ENCODE results near the gene INSR.

INSR gene

DNA sequence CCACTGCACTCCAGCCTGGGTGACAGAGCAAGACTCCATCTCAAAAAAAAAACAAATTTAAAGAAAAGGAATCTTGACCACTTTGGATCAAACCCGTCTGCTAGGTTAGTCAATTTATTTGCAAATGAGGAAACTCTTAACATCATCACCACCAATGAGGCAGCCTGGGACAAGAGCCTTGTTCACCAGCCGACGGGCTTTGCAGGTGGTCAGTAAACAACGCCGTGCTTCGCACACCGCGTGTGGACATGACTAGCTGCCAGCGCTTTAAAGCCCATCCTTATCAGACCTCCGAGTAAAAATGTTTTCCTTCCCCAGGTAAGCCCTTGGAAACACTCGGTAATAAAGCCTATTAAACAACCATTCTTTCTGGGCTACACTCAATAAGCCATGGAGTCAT lies 41.9 kb downstream of the INSR start:
- TF ChIP-seq, protein P1, sequence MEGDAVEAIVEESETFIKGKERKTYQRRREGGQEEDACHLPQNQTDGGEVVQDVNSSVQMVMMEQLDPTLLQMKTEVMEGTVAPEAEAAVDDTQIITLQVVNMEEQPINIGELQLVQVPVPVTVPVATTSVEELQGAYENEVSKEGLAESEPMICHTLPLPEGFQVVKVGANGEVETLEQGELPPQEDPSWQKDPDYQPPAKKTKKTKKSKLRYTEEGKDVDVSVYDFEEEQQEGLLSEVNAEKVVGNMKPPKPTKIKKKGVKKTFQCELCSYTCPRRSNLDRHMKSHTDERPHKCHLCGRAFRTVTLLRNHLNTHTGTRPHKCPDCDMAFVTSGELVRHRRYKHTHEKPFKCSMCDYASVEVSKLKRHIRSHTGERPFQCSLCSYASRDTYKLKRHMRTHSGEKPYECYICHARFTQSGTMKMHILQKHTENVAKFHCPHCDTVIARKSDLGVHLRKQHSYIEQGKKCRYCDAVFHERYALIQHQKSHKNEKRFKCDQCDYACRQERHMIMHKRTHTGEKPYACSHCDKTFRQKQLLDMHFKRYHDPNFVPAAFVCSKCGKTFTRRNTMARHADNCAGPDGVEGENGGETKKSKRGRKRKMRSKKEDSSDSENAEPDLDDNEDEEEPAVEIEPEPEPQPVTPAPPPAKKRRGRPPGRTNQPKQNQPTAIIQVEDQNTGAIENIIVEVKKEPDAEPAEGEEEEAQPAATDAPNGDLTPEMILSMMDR (IDR thresholded peaks at IDR 0.05; ENCODE audit: insufficient read depth, low read depth, low read length, missing control alignments) = no peak
- no peak for DNase-seq (ENCODE audit: low read depth)

DNA sequence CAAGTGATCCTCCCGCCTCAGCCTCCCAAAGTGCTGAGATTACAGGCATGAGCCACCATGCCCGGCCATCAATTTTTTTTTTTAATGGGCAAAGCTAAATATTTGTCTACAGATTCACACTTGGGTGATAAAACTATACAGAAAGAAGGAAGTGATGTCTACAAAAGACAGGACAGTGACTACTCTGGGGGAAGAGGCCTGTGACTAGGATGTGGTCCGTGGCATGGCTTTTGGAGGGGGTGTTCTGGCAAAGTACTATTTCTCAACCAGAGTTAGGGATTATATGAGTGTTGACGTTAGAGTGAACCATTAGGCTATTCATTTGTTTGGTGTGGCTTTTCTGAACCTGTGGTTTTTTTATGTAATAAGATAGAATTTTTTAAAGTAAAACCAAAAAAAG lies 42.7 kb downstream of the INSR start:
- TF ChIP-seq, protein P1 (IDR thresholded peaks at IDR 0.05; ENCODE audit: insufficient read depth, low read depth, low read length, missing control alignments) = no peak
- no peak for DNase-seq (ENCODE audit: low read depth)
- H3K4me3 ChIP-seq (ENCODE audit: low read length) = no peak overlapping the region

More for the DNA sequence above, 41.9 kb downstream of the INSR start:
- H3K4me3 ChIP-seq (ENCODE audit: low read length) = no peak overlapping the region

GRCh38 chr19:7250951-7251350 lies 43.3 kb downstream of the INSR start:
- no peak overlapping the region for H3K4me3 ChIP-seq (ENCODE audit: low read length)
- TF ChIP-seq, protein P1 (IDR thresholded peaks at IDR 0.05; ENCODE audit: insufficient read depth, low read depth, low read length, missing control alignments) = no peak
- no peak for DNase-seq (ENCODE audit: low read depth)

DNA sequence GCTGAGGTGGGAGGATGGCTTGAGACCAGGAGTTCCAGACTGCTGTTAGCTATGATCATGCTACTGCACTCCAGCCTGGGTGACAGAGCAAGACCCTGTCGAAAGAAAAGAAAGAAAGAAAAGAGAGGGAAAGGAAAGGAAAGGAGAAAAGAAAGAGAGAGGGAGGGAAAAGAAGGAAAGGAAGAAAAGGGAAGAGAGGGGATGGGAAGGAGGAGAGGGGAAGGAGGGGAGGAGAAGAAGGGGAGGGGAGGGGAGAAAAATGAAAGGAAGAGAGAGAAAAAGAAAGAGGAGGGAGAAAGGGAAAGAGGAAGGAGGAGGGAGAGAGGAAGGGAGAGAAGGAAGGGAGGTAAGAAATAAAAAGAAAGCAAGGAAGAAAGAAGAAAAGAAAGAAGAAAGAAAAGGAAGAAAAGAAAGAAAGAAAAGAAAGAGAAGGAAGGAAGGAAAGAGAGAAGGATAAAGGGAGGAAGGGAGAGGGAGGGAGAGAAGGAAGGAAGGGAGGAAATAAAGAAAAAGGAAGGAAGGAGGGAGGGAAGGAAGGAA lies 44.1 kb downstream of the INSR start:
- no peak overlapping the region for H3K4me3 ChIP-seq (ENCODE audit: low read length)
- no peak for DNase-seq (ENCODE audit: low read depth)
- TF ChIP-seq, protein P1 (IDR thresholded peaks at IDR 0.05; ENCODE audit: insufficient read depth, low read depth, low read length, missing control alignments) = no peak

- TF ChIP-seq, protein P1 (IDR thresholded peaks at IDR 0.05; ENCODE audit: insufficient read depth, low read depth, low read length, missing control alignments) = no peak
- no peak for DNase-seq (ENCODE audit: low read depth)
- no peak overlapping the region for H3K4me3 ChIP-seq (ENCODE audit: low read length)
Measured at GRCh38 chr19:7247155-7247554, 47.1 kb downstream of the INSR start.

DNA sequence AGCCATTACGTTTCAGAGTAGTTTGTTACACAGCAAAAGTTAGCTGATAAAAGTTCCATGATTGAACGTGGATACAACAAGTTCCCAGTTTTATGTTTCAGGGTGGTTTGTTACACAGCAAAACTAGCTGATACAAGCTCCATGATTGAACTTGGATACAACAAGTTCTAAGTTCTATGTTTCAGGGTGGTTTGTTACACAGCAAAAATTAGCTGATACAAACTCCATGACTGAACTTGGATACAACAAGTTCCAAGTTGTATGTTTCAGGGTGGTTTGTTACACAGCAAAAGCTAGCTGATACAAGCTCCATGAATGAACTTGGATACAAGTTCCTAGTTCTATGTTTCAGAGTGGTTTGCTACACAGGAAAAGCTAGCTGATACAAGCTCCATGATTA lies 47.6 kb downstream of the INSR start:
- TF ChIP-seq, protein P1 (IDR thresholded peaks at IDR 0.05; ENCODE audit: insufficient read depth, low read depth, low read length, missing control alignments) = no peak
- no peak for DNase-seq (ENCODE audit: low read depth)
- no peak overlapping the region for H3K4me3 ChIP-seq (ENCODE audit: low read length)

DNA sequence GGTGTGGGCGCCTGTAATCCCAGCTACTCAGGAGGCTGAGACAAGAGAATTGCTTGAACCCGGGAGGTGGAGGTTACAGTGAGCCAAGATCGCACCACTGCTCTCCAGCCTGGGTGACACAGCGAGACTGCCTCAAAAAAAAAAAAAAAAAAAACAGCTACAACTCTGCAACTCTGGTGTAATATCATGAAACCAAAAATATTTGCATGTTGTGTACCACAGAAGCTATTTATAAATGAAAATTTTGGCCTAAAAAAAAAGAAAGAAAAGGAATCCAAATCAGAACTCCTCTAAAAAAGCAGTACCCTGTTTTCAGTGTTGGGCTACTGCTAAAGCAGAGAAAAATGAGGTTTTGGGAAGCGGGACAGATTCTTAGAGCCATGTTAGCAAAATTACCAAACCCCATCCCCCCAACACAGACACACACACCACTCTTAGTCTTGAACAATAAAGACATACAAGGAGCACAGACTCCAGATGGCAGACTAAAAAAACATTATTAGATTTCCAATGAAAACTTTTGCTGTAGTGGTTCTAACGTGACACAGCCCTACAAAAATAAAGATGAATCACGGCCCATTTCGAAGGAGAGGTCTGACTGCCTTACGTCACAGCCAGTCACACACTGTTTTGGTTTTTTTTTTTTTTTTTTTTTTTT lies 51.5 kb downstream of the INSR start:
- no peak for DNase-seq (ENCODE audit: low read depth)
- H3K4me3 ChIP-seq (ENCODE audit: low read length) = no peak overlapping the region
- TF ChIP-seq, protein P1 (IDR thresholded peaks at IDR 0.05; ENCODE audit: insufficient read depth, low read depth, low read length, missing control alignments) = no peak

Data from epithelial cell of esophagus (primary cell).